Motor neuron (in vitro differentiated cells): Measurements from ENCODE around the gene TMEM120B. TPM values are rescaled to one million over a fixed set of nuclear protein-coding genes. Genes with fewer than 3 reads are reported as not detected.
"Not testable (repeated sequence)": the region's sequence is repeated elsewhere in the genome, so short reads cannot be mapped to it uniquely, and the experiment has no call there.

Source experiments
- ATAC-seq, 8 experiments: fragments of 200-7000 bp; cut with Tn5 transposase; replicated peaks in 6 of 8; 2 replicates each; pipeline ENCODE4 v1.8.0; 2021; ENCODE audit warnings: mild to moderate bottlenecking in 8 of 8, moderate library complexity in 8 of 8
- H3K27ac ChIP-seq, 2 donors: fragments of 250-450 bp; sonication (Bioruptor Pico); 2 replicates each; pipeline ENCODE4 v1.9.0; 2021; ENCODE audit warnings: antibody characterized with exemption in 2 of 2, mild to moderate bottlenecking in 2 of 2, moderate library complexity in 1 of 2
- H3K4me1 ChIP-seq, 2 donors: fragments of 250-450 bp; sonication (Bioruptor Pico); replicated peaks in 1 of 2; 2 replicates each; pipeline ENCODE4 v1.6.1; 2021; ENCODE audit warnings: antibody characterized with exemption in 2 of 2, mild to moderate bottlenecking in 2 of 2, moderate library complexity in 1 of 2
- H3K4me3 ChIP-seq, 5 donors: fragments of 250-450 bp; sonication (Bioruptor Pico); 2 replicates each; pipeline ENCODE4 v1.9.0; 2021; ENCODE audit warnings: antibody characterized with exemption in 5 of 5, mild to moderate bottlenecking in 5 of 5, moderate library complexity in 4 of 5
- WGBS, 10 experiments: fragments of 450-650 bp; shearing (Covaris generic); methylation state at CpG; one replicate each; pipeline ENCODE4 v1.0.0; 2022; 5-methylcytosine and 5-hydroxymethylcytosine counted together
- in situ Hi-C, 9 experiments: fragments of 400-800 bp; cut with MboI; loops; one replicate each; pipeline ENCODE4 v1.15.0; 2021; ENCODE audit warnings: low sequenced_read_pairs in 9 of 9, low pct_unique_long_range_greater_than_20kb in 2 of 9; ENCODE audit not compliant: unreplicated experiment in 9 of 9
- total RNA-seq, 8 experiments: library from RNA; unstranded; fragments of 300-600 nt; gene quantifications; 2 replicates each; pipeline versions ENCODE4 v1.2.3 to v1.2.4, GENCODE V29; 2022

TMEM120B gene
- total RNA-seq, result 10 to 100 TPM in 3 of 8 experiments, 1 to 10 TPM in 5; 4.9 to 13.4 (median 7.7) TPM

DNA sequence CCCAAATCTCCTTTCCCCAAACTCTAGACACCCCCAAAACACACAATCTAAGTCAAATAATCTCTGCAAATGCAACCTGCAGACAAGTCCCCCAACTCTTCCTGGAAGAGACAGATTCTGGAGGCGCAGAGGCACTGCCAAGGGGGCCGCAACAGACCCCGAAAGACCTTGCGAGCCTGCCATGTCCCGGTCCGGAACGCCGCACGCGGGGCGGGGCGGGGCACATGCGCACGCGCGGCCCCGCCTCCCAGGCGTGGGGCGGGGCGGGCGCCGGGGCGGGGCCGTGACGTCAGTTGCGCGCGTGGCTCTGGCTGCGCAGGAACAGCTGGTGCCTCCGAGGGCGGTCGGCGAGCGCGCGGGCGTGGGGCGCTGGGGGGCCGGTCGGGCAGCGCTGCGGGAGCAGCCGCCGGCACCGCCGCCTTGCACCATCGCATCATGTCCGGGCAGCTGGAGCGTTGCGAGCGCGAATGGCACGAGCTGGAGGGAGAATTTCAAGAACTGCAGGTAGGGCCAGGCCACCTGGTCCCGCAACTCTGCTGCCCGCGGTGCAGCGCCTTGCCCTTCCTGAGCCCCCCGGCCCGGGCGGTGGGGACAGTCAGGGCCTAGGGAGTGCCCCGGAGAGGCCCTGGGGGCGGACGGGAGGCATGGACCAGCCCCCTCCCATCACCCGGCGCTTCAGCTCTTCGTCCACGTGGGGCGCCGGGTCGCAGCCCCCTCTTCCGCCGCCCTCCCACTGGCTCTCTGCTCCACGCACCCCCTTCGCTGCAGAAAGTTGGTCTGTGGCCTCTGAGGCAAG lies at the start of gene TMEM120B:
Gene TMEM120B, plus strand, starts transcription at position 292 of the 796 bp plus-strand sequence. Its CDS starts 144 bp downstream, at position 436.
- Histone ChIP-seq H3K4me1 (peaks cover 17 to 18% of the 10 kb centered on the region in 2 donors), H3K4me3 (peak within 1 kb of the TSS; percentile 69 to 97 (median 84)), H3K27ac (peak within 1 kb of the TSS; percentile 87 to 89)
- ATAC-seq, result peak; percentile 63 to 86 (median 80)
- 0 to 2% (median 1%) methylated on average over 4 to 33 of the region's 74 CpGs; no CpG with 5 or more reads in 7 of the 10 experiments for WGBS, 10 experiments
- in situ Hi-C loops, result no loop called here

DNA sequence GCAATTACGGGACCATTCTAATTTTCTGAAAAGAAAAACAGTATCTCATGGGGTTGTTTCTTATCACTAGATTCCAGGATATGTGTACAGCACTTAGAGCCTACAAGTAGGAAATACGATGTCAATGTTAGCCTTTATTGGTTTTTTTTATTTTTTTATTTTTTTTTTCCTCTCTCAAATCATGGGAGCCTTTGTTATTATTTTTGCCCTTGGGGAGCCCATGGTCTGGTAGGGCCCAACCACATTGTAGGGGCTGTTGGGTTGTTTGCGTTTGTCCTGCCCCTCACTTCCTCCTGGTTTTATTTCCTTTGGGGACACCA lies 49.0 kb upstream of the TMEM120B start:
- Histone ChIP-seq H3K4me1 (peaks cover 7 to 13% of the 10 kb centered on the region in 2 donors), H3K4me3 (no peak overlapping the region), H3K27ac (no peak overlapping the region)
- in situ Hi-C loops, result loop anchor here in 1 of 9 experiments (25.0 kb wide), 1 partner anchor 101 kb away; no protein-coding TSS in a partner anchor
- 72 to 100% (median 91%) methylated on average over 1 to 3 of the region's 3 CpGs; no CpG with 5 or more reads in 1 of the 10 experiments for WGBS, 10 experiments
- ATAC-seq, result no peak

DNA sequence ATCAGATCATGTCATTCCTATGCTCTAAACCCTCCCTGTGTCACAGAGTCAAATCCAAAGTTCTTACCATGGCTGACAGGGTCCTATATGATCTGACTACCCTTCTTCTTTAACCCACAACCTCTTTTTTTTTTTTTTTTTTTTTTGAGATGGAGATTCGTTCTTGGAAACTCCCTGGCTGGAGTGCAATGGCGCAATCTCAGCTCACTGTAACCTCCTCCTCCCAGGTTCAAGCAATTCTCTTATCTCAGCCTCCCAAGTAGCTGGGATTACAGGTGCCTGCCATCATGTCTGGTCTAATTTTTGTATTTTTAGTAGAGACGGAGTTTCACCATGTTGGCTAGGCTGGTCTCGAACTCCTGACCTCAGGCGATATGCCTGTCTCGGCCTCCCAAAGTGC lies 45.7 kb upstream of the TMEM120B start:
- in situ Hi-C loops, result loop anchor here in 1 of 9 experiments (25.0 kb wide), 1 partner anchor 105 kb away; no protein-coding TSS in a partner anchor
- ATAC-seq, H3K4me1 ChIP-seq, H3K27ac ChIP-seq, H3K4me3 ChIP-seq: not testable (repeated sequence)
- 34 to 100% (median 80%) methylated on average over 1 to 4 of the region's 6 CpGs; no CpG with 5 or more reads in 1 of the 10 experiments for WGBS, 10 experiments

DNA sequence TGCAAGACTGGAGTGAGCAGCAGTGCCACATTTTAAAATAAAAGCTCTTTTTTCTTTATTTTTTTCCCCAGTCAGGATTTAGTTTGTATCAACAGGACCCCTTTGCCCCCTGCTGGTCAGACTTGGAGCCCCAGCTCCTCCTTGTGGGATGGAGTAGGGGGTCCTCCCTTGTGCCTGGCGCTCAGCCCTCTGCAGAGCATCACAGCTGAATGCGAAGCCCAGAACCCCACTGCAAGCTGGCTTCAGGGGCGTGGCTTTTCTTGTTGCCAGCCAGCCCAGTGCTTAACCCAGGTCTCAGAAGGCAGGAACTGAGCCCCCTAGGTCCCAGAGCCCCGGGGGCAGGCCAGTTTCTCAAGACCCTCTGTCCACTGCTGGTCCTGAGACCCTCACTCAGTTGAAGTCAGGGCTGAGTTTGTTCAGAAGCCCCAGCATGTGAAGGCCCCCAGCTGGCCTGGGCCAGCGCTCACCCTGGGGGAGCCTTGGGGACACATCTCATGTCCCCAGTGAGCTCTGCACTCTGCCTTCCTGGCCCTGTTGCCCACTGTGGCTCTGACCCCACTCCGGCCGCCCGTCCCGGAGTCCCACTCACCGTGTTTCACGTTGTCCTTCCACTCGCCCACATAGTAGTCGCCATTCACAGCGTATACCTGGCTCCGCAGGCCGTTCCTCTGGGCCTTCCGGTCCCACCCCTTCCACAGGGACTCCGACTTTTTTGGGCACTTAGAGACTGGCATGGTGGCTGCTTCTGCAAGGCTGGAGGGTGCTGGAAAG lies 43.6 kb upstream of the TMEM120B start:
- in situ Hi-C loops, result loop anchor here in 1 of 9 experiments (25.0 kb wide), 1 partner anchor 107 kb away; no protein-coding TSS in a partner anchor
- H3K4me1 ChIP-seq, result peaks cover 2 to 10% of the 10 kb centered on the region in 2 donors
- no peak overlapping the region for H3K4me3 ChIP-seq
- ATAC-seq, result peak in 5 of 8 experiments; percentile 14 to 33 (median 21)
- H3K27ac ChIP-seq, result no peak overlapping the region
- WGBS, 10 experiments, result 50 to 100% (median 87%) methylated on average over 1 to 6 of the region's 18 CpGs; no CpG with 5 or more reads in 3 of the 10 experiments

DNA sequence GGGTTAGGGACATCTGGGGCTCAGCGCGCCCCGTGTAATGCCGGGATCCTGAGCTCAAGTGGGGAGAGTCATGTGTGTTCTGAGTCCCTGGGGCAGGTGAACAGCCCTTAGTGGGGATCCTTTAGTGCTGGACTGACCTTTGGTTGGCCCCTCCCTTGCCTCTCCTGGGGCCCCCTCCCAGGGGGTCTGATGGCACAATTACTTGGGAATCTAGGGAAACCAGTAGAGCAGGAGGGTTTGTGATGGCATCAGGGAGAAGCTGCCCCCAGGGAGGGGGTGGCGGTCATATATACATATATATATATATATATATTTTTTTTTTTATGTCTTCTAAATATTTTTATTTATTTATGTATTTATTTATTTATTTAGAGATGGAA lies 43.0 kb upstream of the TMEM120B start, which contains the start of gene MORN3:
Gene MORN3, minus strand, starts transcription at position 134 of the 380 bp plus-strand sequence. CDS start 171 bp downstream, outside the sequence.
- Histone ChIP-seq H3K4me3 (no peak within 1 kb of the TSS), H3K4me1 (peaks cover 2 to 9% of the 10 kb centered on the region in 2 donors), H3K27ac (no peak within 1 kb of the TSS)
- in situ Hi-C loops, result loop anchor here in 1 of 9 experiments (25.0 kb wide), 1 partner anchor 107 kb away; no protein-coding TSS in a partner anchor
- no peak for ATAC-seq
- 100% methylated on average over 1 of the region's 5 CpGs; no CpG with 5 or more reads in 8 of the 10 experiments for WGBS, 10 experiments

DNA sequence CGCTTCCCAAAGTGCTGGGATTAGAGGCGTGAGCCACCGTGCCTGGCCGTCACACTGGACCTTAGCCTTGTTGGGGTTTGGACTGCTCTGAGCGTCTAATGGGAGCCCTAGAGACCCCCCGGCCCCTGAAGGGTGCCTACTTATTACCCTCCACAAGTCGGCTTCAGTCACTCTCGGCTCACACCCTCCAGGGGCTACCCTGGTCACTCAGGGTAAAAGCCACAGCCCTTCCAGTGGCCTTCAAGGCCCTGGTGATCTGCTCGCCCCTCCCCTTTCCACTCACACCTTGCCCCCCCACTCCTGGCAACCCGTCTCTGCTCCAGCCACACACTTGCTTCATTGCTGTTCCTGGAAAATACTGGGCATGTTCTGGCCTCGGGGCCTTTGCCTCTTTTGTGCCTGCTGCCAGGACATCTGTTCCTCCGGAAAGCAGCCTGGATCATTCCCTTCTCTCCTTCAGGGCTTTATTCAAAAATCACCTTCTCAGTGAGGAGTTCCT lies 39.5 kb upstream of the TMEM120B start:
- peak in 7 of 8 experiments; percentile 13 to 84 (median 24) for ATAC-seq
- Histone ChIP-seq H3K4me1 (peaks cover 2 to 7% of the 10 kb centered on the region in 2 donors), H3K4me3 (no peak overlapping the region), H3K27ac (no peak overlapping the region)
- in situ Hi-C loops, result loop anchor here in 1 of 9 experiments (25.0 kb wide), 1 partner anchor 111 kb away; no protein-coding TSS in a partner anchor
- WGBS, 10 experiments, result 0 to 69% (median 60%) methylated on average over 1 to 7 of the region's 12 CpGs; no CpG with 5 or more reads in 3 of the 10 experiments

DNA sequence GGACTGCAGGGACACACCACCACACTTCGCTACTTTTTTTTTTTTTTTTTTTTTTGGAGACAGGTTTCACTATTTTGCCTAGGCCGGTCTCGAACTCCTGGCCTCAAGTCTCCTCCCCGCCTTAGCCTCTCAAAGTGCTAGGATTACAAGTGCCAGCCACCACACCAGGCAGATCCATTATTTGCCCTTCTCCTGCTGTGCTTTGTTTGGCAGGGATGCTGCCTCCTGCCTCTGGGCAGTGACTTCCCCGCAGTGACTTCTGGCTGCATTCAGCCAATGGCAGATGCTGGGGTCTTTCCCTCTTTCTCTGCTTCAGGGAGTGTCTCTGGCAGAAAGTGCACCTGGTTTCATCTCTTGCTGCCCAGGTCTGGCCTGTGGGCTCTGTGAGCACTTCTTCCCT lies 36.4 kb upstream of the TMEM120B start:
- ATAC-seq, result no peak
- WGBS, 10 experiments, result 78 to 100% (median 96%) methylated on average over 1 to 5 of the region's 5 CpGs; no CpG with 5 or more reads in 1 of the 10 experiments
- Histone ChIP-seq H3K4me1 (peaks cover 2 to 7% of the 10 kb centered on the region in 2 donors), H3K27ac (no peak overlapping the region), H3K4me3 (no peak overlapping the region)
- in situ Hi-C loops, result loop anchor here in 2 of 9 experiments (25.0 kb wide), 1 partner anchor 111 kb away; the partner anchor contains the start of gene RHOF (in 2 of the 2)

DNA sequence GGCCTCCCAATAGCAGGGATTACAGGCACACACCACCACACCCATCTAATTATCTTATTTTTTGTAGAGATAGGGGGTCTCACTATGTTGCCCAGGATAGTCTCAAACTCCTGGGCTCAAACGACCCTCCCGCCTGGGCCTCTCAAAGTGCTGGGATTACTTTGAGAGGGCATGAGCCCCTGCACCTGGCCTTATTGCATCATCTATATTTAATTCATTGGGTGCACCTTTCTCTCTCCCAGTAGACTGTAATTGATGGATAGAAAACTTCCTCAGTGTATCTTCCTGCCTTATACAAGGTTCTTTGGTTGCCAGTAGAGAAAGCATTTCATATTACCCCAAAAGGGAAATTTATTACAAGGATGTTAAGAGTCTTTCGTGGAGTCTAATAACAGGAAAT lies 34.2 kb upstream of the TMEM120B start:
- H3K4me1 ChIP-seq, result no peaks in the 10 kb centered on the region
- H3K27ac ChIP-seq, result no peak overlapping the region
- H3K4me3 ChIP-seq, result no peak overlapping the region
- ATAC-seq, result no peak
- 86 to 100% (median 100%) methylated on average over 1 to 3 of the region's 3 CpGs; no CpG with 5 or more reads in 4 of the 10 experiments for WGBS, 10 experiments
- in situ Hi-C loops, result loop anchor here in 2 of 9 experiments (25.0 kb wide), 1 partner anchor 109 kb away; the partner anchor contains the start of gene RHOF (in 2 of the 2)

DNA sequence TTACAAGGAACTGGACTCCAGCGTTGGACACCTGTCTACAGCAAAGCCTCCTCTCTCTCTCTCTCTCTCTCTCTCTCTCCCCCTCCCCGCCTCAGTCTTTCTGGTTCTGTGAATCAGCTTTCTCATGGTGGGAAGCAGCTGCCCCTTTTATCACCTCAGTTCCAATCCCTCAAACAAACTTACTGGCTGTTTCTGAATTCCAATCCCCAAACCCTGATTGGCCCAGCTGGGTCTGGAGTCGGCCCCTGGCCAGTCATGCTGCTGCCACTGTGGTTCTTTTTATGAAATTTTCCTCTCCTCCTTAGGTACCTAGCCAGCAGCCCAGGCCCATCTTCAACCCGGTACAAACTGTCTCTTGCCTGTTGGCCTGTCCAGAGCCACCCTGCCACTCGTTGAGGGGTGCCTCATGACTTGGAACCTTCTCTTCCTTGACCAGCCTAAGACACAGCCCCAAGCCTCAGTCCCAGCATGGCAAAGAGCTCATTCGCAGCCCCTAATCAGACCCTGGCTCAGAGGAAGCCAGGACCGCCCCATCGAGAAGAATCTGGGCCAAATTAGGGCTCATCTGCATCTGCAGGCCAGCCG lies 33.7 kb upstream of the TMEM120B start:
- Histone ChIP-seq H3K4me3 (no peak overlapping the region), H3K27ac (no peak overlapping the region), H3K4me1 (no peaks in the 10 kb centered on the region)
- ATAC-seq, result peak in 1 of 8 experiments; percentile 6
- 33 to 100% (median 55%) methylated on average over 1 to 7 of the region's 9 CpGs; no CpG with 5 or more reads in 2 of the 10 experiments for WGBS, 10 experiments
- in situ Hi-C loops, result loop anchor here in 2 of 9 experiments (25.0 kb wide), 1 partner anchor 108 kb away; the partner anchor contains the start of gene RHOF (in 2 of the 2)

DNA sequence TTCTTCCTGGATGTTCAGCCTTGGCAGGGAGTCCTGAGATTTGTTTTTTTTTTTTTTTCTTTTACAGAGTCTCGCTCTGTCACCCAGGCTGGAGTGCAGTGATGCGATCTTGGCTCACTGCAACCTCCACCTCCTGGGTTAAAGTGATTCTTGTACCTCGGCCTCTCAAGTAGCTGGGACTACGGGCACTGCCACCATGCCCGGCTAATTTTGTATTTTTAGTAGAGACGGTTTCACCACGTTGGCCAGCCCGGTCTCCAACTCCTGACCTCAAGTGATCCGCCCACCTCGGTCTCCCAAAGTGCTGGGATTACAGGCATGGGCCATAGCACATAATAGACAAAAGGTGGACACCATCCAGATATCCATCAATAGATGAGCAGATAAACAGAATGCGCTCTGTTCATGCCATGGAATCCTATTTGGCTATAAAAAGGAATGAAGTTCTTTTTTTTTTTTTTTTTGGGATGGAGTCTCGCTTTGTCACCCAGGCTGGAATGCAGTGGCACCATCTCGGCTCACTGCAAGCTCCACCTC lies 32.8 kb upstream of the TMEM120B start:
- not testable (repeated sequence) for H3K4me3 ChIP-seq, H3K4me1 ChIP-seq, H3K27ac ChIP-seq, ATAC-seq
- WGBS, 10 experiments, result 25 to 100% (median 93%) methylated on average over 1 to 9 of the region's 13 CpGs
- in situ Hi-C loops, result loop anchor here in 3 of 9 experiments (10.0 to 25.0 kb wide), 2 partner anchors 108 to 185 kb away; partner anchors contain the start of gene RHOF (in 2 of the 3)

DNA sequence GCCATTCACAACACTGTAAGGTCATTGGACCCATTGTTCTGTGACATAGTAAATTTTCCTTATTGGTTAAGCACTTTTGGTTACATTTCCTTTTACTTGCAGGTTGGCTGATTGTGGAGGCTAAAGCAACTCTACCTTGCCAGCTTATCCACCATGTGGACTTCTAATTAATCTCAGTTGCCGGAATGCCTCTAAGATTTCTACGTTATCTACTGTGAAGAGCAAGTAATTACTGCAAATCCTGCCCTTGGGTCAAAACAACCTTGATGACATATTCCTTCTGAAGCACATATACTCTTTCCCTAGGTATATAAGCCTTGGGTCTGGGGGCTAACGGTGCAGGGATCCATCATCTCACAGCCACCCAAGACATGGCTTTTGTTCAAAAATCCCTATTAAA lies 23.6 kb upstream of the TMEM120B start:
- in situ Hi-C loops, result loop anchor here in 3 of 9 experiments (10.0 to 25.0 kb wide), 2 partner anchors 98 to 194 kb away; partner anchors contain the start of gene RHOF (in 2 of the 3)
- WGBS, 10 experiments, result 17 to 100% (median 76%) methylated on average over 1 to 3 of the region's 3 CpGs; no CpG with 5 or more reads in 2 of the 10 experiments
- ATAC-seq, result no peak
- no peak overlapping the region for H3K4me3 ChIP-seq
- no peak overlapping the region for H3K27ac ChIP-seq
- H3K4me1 ChIP-seq, result peaks cover 0 to 3% of the 10 kb centered on the region in 2 donors
